PC-3 (cell line): ENCODE data around the gene MT1A.
"Not testable (repeated sequence)": the region's sequence is repeated elsewhere in the genome, so short reads cannot be mapped to it uniquely, and the experiment has no call there.

Source experiments
- EZH2 ChIP-seq: fragments of 300-600 bp; sonication (generic); IDR thresholded peaks from one replicate; pipeline ENCODE4 v1.6.1; 2017; ENCODE audit warnings: antibody characterized with exemption, mild to moderate bottlenecking, low read length; ENCODE audit not compliant: unreplicated experiment
- TF ChIP-seq, protein P1 (sequence below): fragments of 300-600 bp; sonication (generic); conservative IDR thresholded peaks from 2 replicates; pipeline ENCODE4 v1.5.1; 2017; ENCODE audit warnings: antibody characterized with exemption, low read depth, mild to moderate bottlenecking, low read length

DNA sequence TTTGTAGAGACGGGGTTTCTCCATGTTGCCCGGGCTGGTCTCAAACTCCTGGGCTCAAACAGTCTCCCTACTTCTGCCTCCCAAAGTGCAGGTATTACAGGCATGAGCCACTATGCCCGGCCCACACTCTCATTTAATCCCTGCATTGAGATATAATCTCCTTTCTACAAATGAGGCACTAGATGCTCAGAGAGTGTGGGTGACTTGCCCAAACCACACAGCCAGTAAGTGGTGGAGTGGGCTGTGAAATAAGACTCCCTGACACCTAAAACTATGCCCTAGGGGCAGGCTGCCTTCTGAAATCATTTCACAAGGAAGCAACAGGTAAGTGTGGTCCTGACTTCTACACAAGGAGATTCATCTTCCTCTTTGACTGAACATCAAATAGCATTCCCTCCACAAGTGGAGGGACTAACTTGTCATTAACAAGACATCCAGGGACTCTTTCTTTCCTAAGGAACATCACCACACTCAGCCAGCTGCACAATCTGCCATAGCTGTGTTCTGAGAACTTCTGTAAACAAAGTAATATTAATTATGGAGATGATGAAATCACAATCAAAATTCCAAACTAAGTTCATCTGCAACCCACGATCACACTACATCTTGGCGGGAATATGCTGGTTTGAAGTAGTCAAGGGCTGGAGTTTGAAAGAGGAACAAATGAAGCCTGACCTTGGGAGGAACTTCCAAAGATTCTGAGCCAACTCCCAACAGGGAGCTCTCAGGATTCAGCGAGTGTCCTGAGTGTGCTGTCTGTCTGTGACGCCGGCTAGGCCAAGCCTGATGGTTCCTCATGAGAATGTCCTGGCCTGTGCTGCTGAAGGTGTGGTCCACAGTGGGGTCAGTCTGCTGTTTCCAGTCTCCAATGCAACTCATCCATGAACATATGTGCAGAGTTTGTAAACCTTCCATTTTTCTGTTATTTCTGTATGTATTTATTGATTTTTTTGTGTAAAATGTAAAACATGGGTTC is 27.1 kb downstream of the MT1A start:
- not testable (repeated sequence) for TF ChIP-seq EZH2
- TF ChIP-seq, protein P1, sequence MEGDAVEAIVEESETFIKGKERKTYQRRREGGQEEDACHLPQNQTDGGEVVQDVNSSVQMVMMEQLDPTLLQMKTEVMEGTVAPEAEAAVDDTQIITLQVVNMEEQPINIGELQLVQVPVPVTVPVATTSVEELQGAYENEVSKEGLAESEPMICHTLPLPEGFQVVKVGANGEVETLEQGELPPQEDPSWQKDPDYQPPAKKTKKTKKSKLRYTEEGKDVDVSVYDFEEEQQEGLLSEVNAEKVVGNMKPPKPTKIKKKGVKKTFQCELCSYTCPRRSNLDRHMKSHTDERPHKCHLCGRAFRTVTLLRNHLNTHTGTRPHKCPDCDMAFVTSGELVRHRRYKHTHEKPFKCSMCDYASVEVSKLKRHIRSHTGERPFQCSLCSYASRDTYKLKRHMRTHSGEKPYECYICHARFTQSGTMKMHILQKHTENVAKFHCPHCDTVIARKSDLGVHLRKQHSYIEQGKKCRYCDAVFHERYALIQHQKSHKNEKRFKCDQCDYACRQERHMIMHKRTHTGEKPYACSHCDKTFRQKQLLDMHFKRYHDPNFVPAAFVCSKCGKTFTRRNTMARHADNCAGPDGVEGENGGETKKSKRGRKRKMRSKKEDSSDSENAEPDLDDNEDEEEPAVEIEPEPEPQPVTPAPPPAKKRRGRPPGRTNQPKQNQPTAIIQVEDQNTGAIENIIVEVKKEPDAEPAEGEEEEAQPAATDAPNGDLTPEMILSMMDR: not testable (repeated sequence)
